ENCODE data around the gene ATP7B.

ATP7B gene

GRCh38 chr13:51955816-51956603, 55.2 kb downstream of the ATP7B start:
- Histone ChIP-seq H3K4me1 (peaks cover 0 to 3% (median 0%) of the 10 kb centered on the region in 10 experiments; a peak in 1 of 20 replicates), H3K4me2 (no peak overlapping the region), H3K27me3 (no peaks in the 10 kb centered on the region), H3K9me3 (replicated peaks in 1 of 11) (no peaks in the 10 kb centered on the region), H3K9ac (no peak overlapping the region), H3K27ac (no peak overlapping the region), H4K20me1 (no peaks in the 10 kb centered on the region), H3K4me3 (no peak overlapping the region), H3K36me3 (no peaks in the 10 kb centered on the region)
- no peak for TF ChIP-seq Cebpa-rat (IDR thresholded peaks at IDR 0.05)

DNA sequence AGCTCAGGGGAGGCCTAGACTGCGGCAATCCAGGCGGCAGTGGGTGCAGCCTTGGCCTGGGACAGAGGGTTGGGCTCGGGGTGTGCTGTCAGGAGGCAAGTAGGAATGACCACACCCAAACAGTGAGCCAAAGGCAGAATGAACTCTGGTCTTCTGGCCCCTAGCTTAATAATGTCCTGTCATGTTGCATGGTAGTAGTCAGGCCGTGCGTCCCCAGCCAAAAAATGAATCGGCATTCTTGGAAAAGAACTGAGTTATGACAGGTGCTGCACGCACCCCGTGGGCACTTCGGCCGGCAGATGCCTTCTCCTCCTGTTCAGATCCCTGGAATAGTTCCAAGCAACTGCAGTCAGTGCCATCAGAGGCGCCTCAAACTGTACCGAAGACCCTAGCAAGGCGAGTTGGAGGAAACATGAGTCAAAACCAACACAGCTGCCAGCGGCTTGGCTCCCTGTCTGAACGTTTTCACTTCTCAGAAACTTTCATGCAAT, 55.9 kb downstream of the ATP7B start:
- no peak for TF ChIP-seq Cebpa-rat (IDR thresholded peaks at IDR 0.05)
- Histone ChIP-seq H3K4me3 (no peak overlapping the region), H4K20me1 (no peaks in the 10 kb centered on the region), H3K9me3 (replicated peaks in 1 of 11) (peaks cover 0 to 5% (median 0%) of the 10 kb centered on the region in 11 experiments; a peak in 1 of 22 replicates), H3K27me3 (no peaks in the 10 kb centered on the region), H3K4me2 (no peak overlapping the region), H3K9ac (no peak overlapping the region), H3K27ac (no peak overlapping the region), H3K36me3 (no peaks in the 10 kb centered on the region), H3K4me1 (no peaks in the 10 kb centered on the region)

- no peaks in the 10 kb centered on the region for H3K36me3 ChIP-seq
- no peak overlapping the region for H3K4me3 ChIP-seq
- TF ChIP-seq Cebpa-rat (IDR thresholded peaks at IDR 0.05): no peak
- no peaks in the 10 kb centered on the region for H3K27me3 ChIP-seq
- H3K27ac ChIP-seq: no peak overlapping the region
- no peaks in the 10 kb centered on the region for H4K20me1 ChIP-seq
- peaks cover 0 to 9% (median 0%) of the 10 kb centered on the region in 11 experiments; a peak in 1 of 22 replicates for H3K9me3 ChIP-seq (replicated peaks in 1 of 11)
- no peaks in the 10 kb centered on the region for H3K4me1 ChIP-seq
- no peak overlapping the region for H3K9ac ChIP-seq
- no peak overlapping the region for H3K4me2 ChIP-seq
Measured at GRCh38 chr13:51953347-51954195, 57.7 kb downstream of the ATP7B start.

DNA sequence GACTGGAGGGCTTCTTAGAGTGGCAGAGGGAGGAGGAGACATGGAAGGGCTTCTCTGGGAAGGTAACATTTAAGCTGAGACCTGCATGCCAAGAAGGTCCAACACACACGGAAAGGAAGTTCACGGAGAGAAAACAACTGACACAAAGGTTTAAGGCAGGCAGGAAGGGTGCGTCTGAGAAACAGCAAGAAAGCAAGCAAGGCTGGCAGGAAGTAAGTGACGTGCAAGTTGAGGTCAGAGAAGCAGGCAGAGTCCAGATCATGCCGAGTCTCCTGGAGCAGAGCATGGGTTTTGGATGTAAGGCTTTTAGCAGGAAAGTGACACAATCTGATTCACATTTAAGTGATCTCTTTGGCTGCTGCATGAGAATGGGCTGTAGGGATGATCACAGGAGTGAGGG, 60.5 kb downstream of the ATP7B start:
- Histone ChIP-seq H3K36me3 (no peaks in the 10 kb centered on the region), H3K9ac (no peak overlapping the region), H3K27ac (no peak overlapping the region), H3K4me3 (no peak overlapping the region), H3K27me3 (no peaks in the 10 kb centered on the region), H3K4me2 (no peak overlapping the region), H4K20me1 (no peaks in the 10 kb centered on the region; a peak in 1 of 22 replicates), H3K9me3 (replicated peaks in 1 of 11) (peaks cover 0 to 9% (median 0%) of the 10 kb centered on the region in 11 experiments; a peak in 1 of 22 replicates), H3K4me1 (no peaks in the 10 kb centered on the region)
- no peak for TF ChIP-seq Cebpa-rat (IDR thresholded peaks at IDR 0.05)

GRCh38 chr13:51946163-51946669, 65.0 kb downstream of the ATP7B start:
- Histone ChIP-seq H3K9ac (no peak overlapping the region), H3K27ac (no peak overlapping the region), H3K4me2 (no peak overlapping the region), H3K27me3 (no peaks in the 10 kb centered on the region), H3K4me3 (no peak overlapping the region), H3K4me1 (peaks cover 0 to 10% (median 2%) of the 10 kb centered on the region in 10 experiments; a peak in 5 of 20 replicates), H4K20me1 (no peaks in the 10 kb centered on the region; a peak in 1 of 22 replicates), H3K9me3 (replicated peaks in 1 of 11) (peaks cover 0 to 9% (median 0%) of the 10 kb centered on the region in 11 experiments; a peak in 1 of 22 replicates), H3K36me3 (no peaks in the 10 kb centered on the region)
- no peak for TF ChIP-seq Cebpa-rat (IDR thresholded peaks at IDR 0.05)

GRCh38 chr13:51945149-51945548, 66.1 kb downstream of the ATP7B start:
- H3K27ac ChIP-seq: no peak overlapping the region
- no peak overlapping the region for H3K4me2 ChIP-seq
- H3K36me3 ChIP-seq: no peaks in the 10 kb centered on the region
- no peaks in the 10 kb centered on the region for H3K27me3 ChIP-seq
- H4K20me1 ChIP-seq: no peaks in the 10 kb centered on the region; a peak in 1 of 22 replicates
- no peak for TF ChIP-seq Cebpa-rat (IDR thresholded peaks at IDR 0.05)
- H3K4me3 ChIP-seq: no peak overlapping the region
- H3K9me3 ChIP-seq (replicated peaks in 1 of 11): 0 out of 22 replicates have a peak, but pooled peaks cover 0 to 3% (median 0%) of the 10 kb centered on the region in 11 experiments
- peaks cover 0 to 10% (median 2%) of the 10 kb centered on the region in 10 experiments; a peak in 5 of 20 replicates for H3K4me1 ChIP-seq
- H3K9ac ChIP-seq: no peak overlapping the region

GRCh38 chr13:51944428-51944827, 66.8 kb downstream of the ATP7B start:
- no peaks in the 10 kb centered on the region for H3K36me3 ChIP-seq
- no peak overlapping the region for H3K27ac ChIP-seq
- H3K4me2 ChIP-seq: peak overlapping the region in 6 of 11 experiments; percentile 4 to 57 (median 35); a peak in 10 of 22 replicates
- TF ChIP-seq Cebpa-rat (IDR thresholded peaks at IDR 0.05): no peak
- H4K20me1 ChIP-seq: no peaks in the 10 kb centered on the region; a peak in 1 of 22 replicates
- H3K9me3 ChIP-seq (replicated peaks in 1 of 11): no peaks in the 10 kb centered on the region
- no peak overlapping the region for H3K4me3 ChIP-seq
- H3K9ac ChIP-seq: no peak overlapping the region
- H3K4me1 ChIP-seq: peaks cover 0 to 10% (median 2%) of the 10 kb centered on the region in 10 experiments; a peak in 5 of 20 replicates
- no peaks in the 10 kb centered on the region for H3K27me3 ChIP-seq

GRCh38 chr13:51943721-51944120, 67.5 kb downstream of the ATP7B start:
- no peaks in the 10 kb centered on the region for H3K27me3 ChIP-seq
- peak overlapping the region in 6 of 11 experiments; percentile 4 to 57 (median 35); a peak in 10 of 22 replicates for H3K4me2 ChIP-seq
- TF ChIP-seq Cebpa-rat (IDR thresholded peaks at IDR 0.05): no peak
- no peaks in the 10 kb centered on the region for H3K9me3 ChIP-seq (replicated peaks in 1 of 11)
- no peak overlapping the region for H3K27ac ChIP-seq
- no peak overlapping the region for H3K4me3 ChIP-seq
- no peaks in the 10 kb centered on the region; a peak in 1 of 22 replicates for H4K20me1 ChIP-seq
- H3K9ac ChIP-seq: no peak overlapping the region
- peaks cover 0 to 10% (median 2%) of the 10 kb centered on the region in 10 experiments; a peak in 5 of 20 replicates for H3K4me1 ChIP-seq
- no peaks in the 10 kb centered on the region for H3K36me3 ChIP-seq

- no peaks in the 10 kb centered on the region for H3K27me3 ChIP-seq
- H3K4me1 ChIP-seq: peaks cover 0 to 10% (median 2%) of the 10 kb centered on the region in 10 experiments; a peak in 5 of 20 replicates
- no peaks in the 10 kb centered on the region; a peak in 1 of 22 replicates for H4K20me1 ChIP-seq
- H3K27ac ChIP-seq: no peak overlapping the region
- TF ChIP-seq Cebpa-rat (IDR thresholded peaks at IDR 0.05): no peak
- no peak overlapping the region for H3K4me3 ChIP-seq
- no peaks in the 10 kb centered on the region for H3K36me3 ChIP-seq
- H3K9me3 ChIP-seq (replicated peaks in 1 of 11): no peaks in the 10 kb centered on the region
- no peak overlapping the region for H3K9ac ChIP-seq
- H3K4me2 ChIP-seq: no peak overlapping the region
Measured at GRCh38 chr13:51942189-51942588, 69.1 kb downstream of the ATP7B start.

Measured in BLaER1 treated with 17β-estradiol and CSF1 and Interleukin-3, amounts not matched to agents 10 nM and 100 nM (cell line).